Astrocyte (in vitro differentiated cells and primary cell): ENCODE measurements around the gene BARX1. TPM values are rescaled to one million over a fixed set of nuclear protein-coding genes. Genes with fewer than 3 reads are reported as not detected.

Source experiments
- DNase-seq: peaks from one replicate; pipeline ENCODE4 v3.0.0-alpha.2; 2010; ENCODE audit warnings: low read depth
- FAIRE-seq: peaks from 2 replicates; lab custom pipeline; 2011; peaks lifted over from hg19 to GRCh38; lab: Jason Lieb, UNC
- H2AFZ ChIP-seq: 2 replicates; pipeline ENCODE4 v1.6.0; 2012; ENCODE audit warnings: low read depth, low read length, inconsistent platforms
- H3K27ac ChIP-seq: 2 replicates; pipeline ENCODE4 v1.5.1; 2011; ENCODE audit warnings: low read depth, low read length, inconsistent platforms
- H3K27me3 ChIP-seq: 2 replicates; pipeline ENCODE4 v1.6.0; 2011; ENCODE audit warnings: low read length, inconsistent platforms; ENCODE audit not compliant: insufficient read depth
- H3K36me3 ChIP-seq: 2 replicates; pipeline ENCODE4 v1.5.1; 2011; ENCODE audit warnings: low read length, inconsistent platforms; ENCODE audit not compliant: insufficient read depth
- H3K4me1 ChIP-seq: 2 replicates; pipeline ENCODE4 v1.5.1; 2011; ENCODE audit warnings: low read length, inconsistent platforms; ENCODE audit not compliant: insufficient read depth
- H3K4me2 ChIP-seq: 2 replicates; pipeline ENCODE4 v1.6.0; 2012; ENCODE audit warnings: low read length, inconsistent platforms
- H3K4me3 ChIP-seq: 2 replicates; pipeline ENCODE4 v1.5.1; 2011; ENCODE audit warnings: low read depth, mild to moderate bottlenecking, low read length, inconsistent platforms; ENCODE audit not compliant: insufficient read depth
- H3K79me2 ChIP-seq: 2 replicates; pipeline ENCODE4 v1.6.0; 2012; ENCODE audit warnings: mild to moderate bottlenecking, low read length, inconsistent platforms; ENCODE audit not compliant: insufficient read depth
- H3K9ac ChIP-seq: 2 replicates; pipeline ENCODE4 v1.6.0; 2012; ENCODE audit warnings: mild to moderate bottlenecking, low read length, inconsistent platforms
- H3K9me3 ChIP-seq: 2 replicates; pipeline ENCODE4 v1.5.1; 2012; ENCODE audit warnings: low read depth, mild to moderate bottlenecking, low read length, inconsistent platforms; ENCODE audit not compliant: insufficient read depth
- H4K20me1 ChIP-seq: 2 replicates; pipeline ENCODE4 v1.6.0; 2012; ENCODE audit warnings: low read length, inconsistent platforms; ENCODE audit not compliant: insufficient read depth
- H3K27ac Mint-ChIP-seq: one replicate; pipeline ENCODE4 v1.8.0; 2021; ENCODE audit warnings: mild to moderate bottlenecking, mixed read lengths; ENCODE audit not compliant: unreplicated experiment
- H3K27me3 Mint-ChIP-seq: one replicate; pipeline ENCODE4 v1.8.0; 2021; ENCODE audit warnings: low read depth, mixed read lengths; ENCODE audit not compliant: unreplicated experiment
- H3K36me3 Mint-ChIP-seq: one replicate; pipeline ENCODE4 v1.8.0; 2021; ENCODE audit warnings: low read depth, mixed read lengths; ENCODE audit not compliant: unreplicated experiment
- H3K4me1 Mint-ChIP-seq: one replicate; pipeline ENCODE4 v1.8.0; 2021; ENCODE audit warnings: low read depth, mixed read lengths; ENCODE audit not compliant: unreplicated experiment
- H3K4me3 Mint-ChIP-seq: one replicate; pipeline ENCODE4 v1.8.0; 2021; ENCODE audit warnings: mild to moderate bottlenecking, moderate library complexity, mixed read lengths; ENCODE audit not compliant: unreplicated experiment
- H3K9me3 Mint-ChIP-seq: one replicate; pipeline ENCODE4 v1.8.0; 2021; ENCODE audit warnings: mild to moderate bottlenecking, mixed read lengths; ENCODE audit not compliant: unreplicated experiment
- CTCF ChIP-seq: IDR thresholded peaks from 2 replicates; pipeline ENCODE4 v1.5.1; 2011; ENCODE audit warnings: low read depth, mild to moderate bottlenecking, inconsistent platforms, low read length, moderate library complexity; ENCODE audit not compliant: insufficient read depth
- EZH2 ChIP-seq: IDR thresholded peaks from 2 replicates; pipeline ENCODE4 v1.6.1; 2012; ENCODE audit warnings: mild to moderate bottlenecking, low read length, inconsistent platforms; ENCODE audit not compliant: insufficient read depth
- total RNA-seq: library from RNA; stranded (reverse); gene quantifications from 2 replicates; pipeline ENCODE4 v1.2.1, GENCODE V29; 2021

Gene BARX1
- total RNA-seq, 1 donor from 2014 or later, result 0.73 TPM

- Histone ChIP-seq H3K79me2 (no peaks in the 10 kb centered on the region), H2AFZ (no peak overlapping the region), H3K27ac (no peak overlapping the region), H4K20me1 (no peaks in the 10 kb centered on the region), H3K4me1 (no peaks in the 10 kb centered on the region), H3K36me3 (no peaks in the 10 kb centered on the region), H3K9ac (no peak overlapping the region), H3K4me3 (no peak overlapping the region), H3K4me2 (no peak overlapping the region), H3K9me3 (no peaks in the 10 kb centered on the region), H3K27me3 (no peaks in the 10 kb centered on the region)
- DNase-seq (no peak), FAIRE-seq (no peak)
- TF ChIP-seq CTCF (no peak), EZH2 (no peak)
- H3K27ac Mint-ChIP-seq, result no peak overlapping the region
- no peaks in the 10 kb centered on the region for H3K36me3 Mint-ChIP-seq
- no peaks in the 10 kb centered on the region for H3K4me1 Mint-ChIP-seq
- peaks cover 9% of the 10 kb centered on the region for H3K9me3 Mint-ChIP-seq
- H3K4me3 Mint-ChIP-seq, result no peak overlapping the region
- peaks cover 50% of the 10 kb centered on the region for H3K27me3 Mint-ChIP-seq
Measured at GRCh38 chr9:93903886-93904648, 51.1 kb downstream of the BARX1 start.

GRCh38 chr9:93902780-93903655 lies 52.1 kb downstream of the BARX1 start:
- H3K4me3 ChIP-seq, result no peak overlapping the region
- DNase-seq, result no peak
- Mint-ChIP-seq H3K27me3 (peaks cover 51% of the 10 kb centered on the region), H3K27ac (no peak overlapping the region), H3K4me1 (no peaks in the 10 kb centered on the region), H3K4me3 (no peak overlapping the region), H3K36me3 (no peaks in the 10 kb centered on the region), H3K9me3 (peaks cover 12% of the 10 kb centered on the region)
- FAIRE-seq, result no peak
- H3K4me2 ChIP-seq, result no peak overlapping the region
- H3K9me3 ChIP-seq, result no peaks in the 10 kb centered on the region
- no peaks in the 10 kb centered on the region for H3K36me3 ChIP-seq
- H3K27ac ChIP-seq, result no peak overlapping the region
- H3K4me1 ChIP-seq, result no peaks in the 10 kb centered on the region
- H4K20me1 ChIP-seq, result no peaks in the 10 kb centered on the region
- no peak overlapping the region for H2AFZ ChIP-seq
- TF ChIP-seq EZH2 (no peak), CTCF (no peak)
- no peak overlapping the region for H3K9ac ChIP-seq
- no peaks in the 10 kb centered on the region for H3K79me2 ChIP-seq
- H3K27me3 ChIP-seq, result no peaks in the 10 kb centered on the region
